Mucosa of descending colon (tissue), 3 donors: ENCODE data around the gene SLC35E3. TPM values are rescaled to one million over a fixed set of nuclear protein-coding genes. Genes with fewer than 3 reads are reported as not detected.
A peak's percentile ranks its signal among the peaks of the same experiment; 100 is the strongest.

ENCODE experiments used
- ATAC-seq: fragments of 200-7000 bp; cut with Tn5 transposase; one replicate; pipeline ENCODE4 v1.9.1; 2020; ENCODE audit warnings: mild to moderate bottlenecking, moderate library complexity
- DNase-seq, 3 donors: peaks; one replicate each; pipeline ENCODE4 v3.0.0-alpha.2; 2020
- H3K36me3 ChIP-seq: fragments of 200-600 bp; one replicate; pipeline ENCODE4 v1.8.0; 2021; ENCODE audit warnings: low read depth, mild to moderate bottlenecking
- H3K4me1 ChIP-seq: fragments of 200-600 bp; one replicate; pipeline ENCODE4 v1.8.0; 2021; ENCODE audit warnings: low read depth, mild to moderate bottlenecking
- H3K4me3 ChIP-seq: fragments of 200-600 bp; one replicate; pipeline ENCODE4 v1.8.0; 2021; ENCODE audit warnings: mild to moderate bottlenecking
- H3K9me3 ChIP-seq: fragments of 200-600 bp; one replicate; pipeline ENCODE4 v1.8.0; 2021; ENCODE audit warnings: mild to moderate bottlenecking
- intact Hi-C, 2 donors: fragments of 100-400 bp; cut with DNase I in 1 of 2; cut with micrococcal nuclease in 1 of 2; formaldehyde crosslinking; loops; one replicate each; pipeline versions ENCODE4 v1.11.0 to v1.11.1; 2022; cut with DNase I, micrococcal nuclease
- total RNA-seq, 3 donors: library from RNA; stranded (reverse); fragmentation: NEBNext Ultra II Directional in 2 of 3; extraction: Animal tissue kit (Norgen Biotek cat#: 25700) in 2 of 3; gene quantifications; one replicate each; pipeline versions ENCODE4 v1.2.1 to v1.2.4, GENCODE V29; 2021 to 2023
- TF ChIP-seq, protein P1 (sequence below): fragments of 200-600 bp; IDR thresholded peaks from one replicate; pipeline ENCODE4 v1.8.0; 2022; ENCODE audit warnings: antibody characterized with exemption, mild to moderate bottlenecking
- donor health status: DM: no; HTN: no; CAD: no; lungs with moderate emphysema.
- donor health status: DM: no; HTN: no; CAD: no.
- donor health status: DM: no; HTN: yes; CAD: no.

SLC35E3 gene
- total RNA-seq, 3 donors from 2014 or later: 5.9 to 8.4 (median 6.5) TPM

DNA sequence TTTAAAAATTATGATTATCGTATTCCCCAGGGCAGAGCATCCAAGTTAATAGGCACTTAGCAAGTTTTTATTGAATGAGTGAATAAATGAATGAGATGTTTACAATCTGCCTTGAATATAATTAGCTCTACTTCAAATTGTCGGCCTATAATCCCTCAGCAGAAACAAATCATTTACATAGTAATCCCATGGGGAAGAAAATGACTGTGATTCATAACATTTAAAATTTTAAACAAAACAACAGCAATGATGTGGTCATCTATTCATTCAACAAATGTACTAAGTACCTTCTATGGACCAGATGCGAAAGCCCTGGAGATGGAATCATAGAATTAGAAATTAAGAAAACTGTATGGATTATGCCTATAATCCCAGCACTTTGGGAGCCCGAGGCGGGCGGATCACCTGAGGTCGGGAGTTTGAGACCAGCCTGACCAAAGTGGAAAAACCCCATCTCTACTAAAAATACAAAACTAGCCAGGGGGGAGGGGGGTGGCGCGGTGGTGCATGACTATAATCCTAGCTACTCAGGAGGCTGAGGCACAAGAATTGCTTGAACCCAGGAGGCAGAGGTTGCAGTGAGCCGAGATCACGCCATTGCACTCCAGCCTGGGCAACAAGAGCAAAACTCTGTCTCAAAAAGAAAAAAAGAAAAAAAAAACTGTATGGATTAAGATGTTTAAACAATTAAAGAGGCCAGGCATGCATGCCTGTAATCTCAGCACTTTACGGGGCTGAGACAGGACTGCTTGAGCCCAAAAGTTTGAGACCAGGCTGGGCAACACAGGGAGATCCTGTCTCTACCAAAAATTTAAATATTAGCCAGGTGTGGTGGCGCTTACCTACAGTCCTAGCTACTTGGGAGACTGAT lies 44.3 kb downstream of the SLC35E3 start:
- TF ChIP-seq, protein P1, sequence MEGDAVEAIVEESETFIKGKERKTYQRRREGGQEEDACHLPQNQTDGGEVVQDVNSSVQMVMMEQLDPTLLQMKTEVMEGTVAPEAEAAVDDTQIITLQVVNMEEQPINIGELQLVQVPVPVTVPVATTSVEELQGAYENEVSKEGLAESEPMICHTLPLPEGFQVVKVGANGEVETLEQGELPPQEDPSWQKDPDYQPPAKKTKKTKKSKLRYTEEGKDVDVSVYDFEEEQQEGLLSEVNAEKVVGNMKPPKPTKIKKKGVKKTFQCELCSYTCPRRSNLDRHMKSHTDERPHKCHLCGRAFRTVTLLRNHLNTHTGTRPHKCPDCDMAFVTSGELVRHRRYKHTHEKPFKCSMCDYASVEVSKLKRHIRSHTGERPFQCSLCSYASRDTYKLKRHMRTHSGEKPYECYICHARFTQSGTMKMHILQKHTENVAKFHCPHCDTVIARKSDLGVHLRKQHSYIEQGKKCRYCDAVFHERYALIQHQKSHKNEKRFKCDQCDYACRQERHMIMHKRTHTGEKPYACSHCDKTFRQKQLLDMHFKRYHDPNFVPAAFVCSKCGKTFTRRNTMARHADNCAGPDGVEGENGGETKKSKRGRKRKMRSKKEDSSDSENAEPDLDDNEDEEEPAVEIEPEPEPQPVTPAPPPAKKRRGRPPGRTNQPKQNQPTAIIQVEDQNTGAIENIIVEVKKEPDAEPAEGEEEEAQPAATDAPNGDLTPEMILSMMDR: no peak
- no peaks in the 10 kb centered on the region for H3K9me3 ChIP-seq
- ATAC-seq (no peak), DNase-seq (no peak)
- no peaks in the 10 kb centered on the region for H3K36me3 ChIP-seq
- no peaks in the 10 kb centered on the region for H3K4me1 ChIP-seq
- intact Hi-C loops: no loop called here
- no peak overlapping the region for H3K4me3 ChIP-seq

DNA sequence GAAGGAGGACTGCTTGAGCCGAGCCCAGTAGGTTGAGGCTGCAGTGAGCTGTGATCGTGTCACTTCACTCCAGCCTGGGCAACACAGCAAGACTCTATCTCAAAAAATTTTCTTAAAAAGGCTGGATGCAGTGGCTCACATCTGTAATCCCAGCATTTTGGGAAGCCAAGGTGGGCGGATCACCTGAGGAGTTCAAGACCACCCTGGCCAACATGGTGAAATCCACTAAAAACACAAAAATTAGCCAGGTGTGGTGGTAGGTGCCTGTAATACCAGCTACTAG lies 44.9 kb downstream of the SLC35E3 start:
- Histone ChIP-seq H3K9me3 (no peaks in the 10 kb centered on the region), H3K36me3 (no peaks in the 10 kb centered on the region), H3K4me1 (no peaks in the 10 kb centered on the region), H3K4me3 (no peak overlapping the region)
- DNase-seq: no peak
- TF ChIP-seq, protein P1: no peak
- intact Hi-C loops: no loop called here
- no peak for ATAC-seq

DNA sequence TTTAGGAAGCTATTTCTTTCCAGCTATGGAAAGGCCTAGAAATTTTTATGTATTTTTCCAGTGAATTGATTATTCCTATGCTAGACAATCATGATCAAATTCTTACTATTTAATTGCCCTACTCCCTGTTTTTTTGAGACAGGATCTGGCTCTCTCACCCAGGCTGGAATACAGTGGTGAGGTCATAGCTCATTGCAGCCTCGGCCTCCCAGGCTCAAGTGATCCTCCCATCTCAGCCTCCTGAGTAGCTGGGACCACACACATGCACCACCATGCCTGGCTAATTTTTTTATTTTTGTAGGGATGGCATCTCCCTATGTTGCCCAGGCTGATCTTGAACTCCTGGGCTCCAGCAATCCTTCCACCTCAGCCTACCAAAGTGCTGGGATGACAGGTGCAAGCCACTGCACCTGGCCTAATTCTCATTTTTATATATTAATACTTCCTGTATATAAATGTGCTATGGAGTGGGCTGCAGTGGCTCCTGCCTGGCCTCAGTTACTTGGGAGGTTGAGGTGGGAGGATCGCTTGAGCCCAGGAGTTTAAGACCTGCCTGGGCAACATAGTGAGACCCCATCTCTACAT lies 46.0 kb downstream of the SLC35E3 start:
- intact Hi-C loops: no loop called here
- no peaks in the 10 kb centered on the region for H3K36me3 ChIP-seq
- no peak overlapping the region for H3K4me3 ChIP-seq
- no peaks in the 10 kb centered on the region for H3K4me1 ChIP-seq
- H3K9me3 ChIP-seq: no peaks in the 10 kb centered on the region
- ATAC-seq: no peak
- TF ChIP-seq, protein P1: no peak
- DNase-seq: no peak

DNA sequence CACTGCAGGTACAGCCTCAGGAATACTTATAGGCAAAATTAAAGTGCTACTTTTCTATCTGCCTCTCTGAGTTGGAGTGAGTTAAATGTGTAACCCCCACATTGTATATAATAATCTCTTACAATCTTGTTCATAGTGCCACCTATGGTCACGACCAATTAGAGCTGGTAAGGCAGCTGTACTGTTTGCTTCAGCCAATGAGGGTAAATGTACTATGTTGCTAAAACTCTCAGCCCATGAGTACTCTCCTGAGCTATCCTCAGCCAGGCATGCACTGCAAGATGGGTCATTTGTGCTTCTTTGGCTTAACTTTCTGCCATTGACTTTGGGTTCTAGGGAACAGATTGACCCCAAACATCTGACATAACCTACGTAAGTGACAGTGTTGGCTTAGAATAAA lies 47.0 kb downstream of the SLC35E3 start:
- intact Hi-C loops: no loop called here
- no peaks in the 10 kb centered on the region for H3K36me3 ChIP-seq
- no peaks in the 10 kb centered on the region for H3K4me1 ChIP-seq
- H3K9me3 ChIP-seq: no peaks in the 10 kb centered on the region
- DNase-seq (peak in 1 of 3 donors; percentile 43), ATAC-seq (peak; percentile 85)
- no peak overlapping the region for H3K4me3 ChIP-seq
- TF ChIP-seq, protein P1: no peak

DNA sequence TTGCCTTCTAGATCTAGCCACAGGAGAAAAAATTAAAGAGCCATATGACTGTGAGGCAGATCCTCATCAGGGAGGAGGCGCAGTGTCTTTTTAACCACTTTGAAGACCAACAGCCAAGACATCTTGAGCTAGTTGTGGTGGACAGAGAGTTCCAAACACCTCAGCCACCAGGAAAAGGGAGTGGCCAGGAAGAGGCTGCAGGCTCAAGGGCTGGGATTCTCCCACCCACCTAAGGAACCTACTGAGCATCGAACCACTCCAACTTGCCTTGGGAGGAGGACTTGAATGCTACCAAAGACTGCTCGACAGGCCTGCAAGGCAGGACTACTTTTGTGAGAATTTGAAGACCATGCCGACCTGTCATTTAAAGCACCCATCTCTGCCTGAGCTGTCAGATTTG lies 47.5 kb downstream of the SLC35E3 start:
- no peaks in the 10 kb centered on the region for H3K9me3 ChIP-seq
- no peaks in the 10 kb centered on the region for H3K4me1 ChIP-seq
- no peaks in the 10 kb centered on the region for H3K36me3 ChIP-seq
- DNase-seq: no peak
- H3K4me3 ChIP-seq: no peak overlapping the region
- ATAC-seq: no peak
- intact Hi-C loops: no loop called here
- TF ChIP-seq, protein P1: no peak
